ENCODE data around the gene OR4D2.

DNA sequence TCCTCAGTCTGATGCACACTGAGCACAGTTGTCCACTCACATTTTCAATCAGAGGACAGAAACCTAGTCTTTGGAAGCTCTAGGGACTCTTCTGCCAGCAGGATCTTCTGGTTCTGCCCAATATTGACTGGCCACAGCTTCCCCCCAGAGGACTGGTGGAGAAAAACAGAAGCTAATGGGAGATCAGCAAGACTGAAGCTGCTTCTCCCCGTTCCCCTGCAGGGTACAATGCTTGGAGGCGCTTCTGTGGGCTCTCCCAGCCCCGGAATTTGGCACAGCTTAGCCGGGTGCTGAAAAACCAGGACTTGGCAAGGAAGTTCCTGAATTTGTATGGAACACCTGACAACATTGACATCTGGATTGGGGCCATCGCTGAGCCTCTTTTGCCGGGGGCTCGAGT is 36.1 kb downstream of the OR4D2 start:
- TF ChIP-seq, protein P1, sequence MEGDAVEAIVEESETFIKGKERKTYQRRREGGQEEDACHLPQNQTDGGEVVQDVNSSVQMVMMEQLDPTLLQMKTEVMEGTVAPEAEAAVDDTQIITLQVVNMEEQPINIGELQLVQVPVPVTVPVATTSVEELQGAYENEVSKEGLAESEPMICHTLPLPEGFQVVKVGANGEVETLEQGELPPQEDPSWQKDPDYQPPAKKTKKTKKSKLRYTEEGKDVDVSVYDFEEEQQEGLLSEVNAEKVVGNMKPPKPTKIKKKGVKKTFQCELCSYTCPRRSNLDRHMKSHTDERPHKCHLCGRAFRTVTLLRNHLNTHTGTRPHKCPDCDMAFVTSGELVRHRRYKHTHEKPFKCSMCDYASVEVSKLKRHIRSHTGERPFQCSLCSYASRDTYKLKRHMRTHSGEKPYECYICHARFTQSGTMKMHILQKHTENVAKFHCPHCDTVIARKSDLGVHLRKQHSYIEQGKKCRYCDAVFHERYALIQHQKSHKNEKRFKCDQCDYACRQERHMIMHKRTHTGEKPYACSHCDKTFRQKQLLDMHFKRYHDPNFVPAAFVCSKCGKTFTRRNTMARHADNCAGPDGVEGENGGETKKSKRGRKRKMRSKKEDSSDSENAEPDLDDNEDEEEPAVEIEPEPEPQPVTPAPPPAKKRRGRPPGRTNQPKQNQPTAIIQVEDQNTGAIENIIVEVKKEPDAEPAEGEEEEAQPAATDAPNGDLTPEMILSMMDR (conservative IDR thresholded peaks at IDR 0.05; ENCODE audit: low read depth, low read length) = no peak
- no peak for TF ChIP-seq EZH2 (IDR thresholded peaks at IDR 0.05; ENCODE audit: low read length, unreplicated experiment)
- TF ChIP-seq EZH2phosphoT487 (IDR thresholded peaks at IDR 0.05; ENCODE audit: borderline replicate concordance, low read length) = no peak

Measured in PC-3 (cell line).